ENCODE results near the gene TBX4. TPM values are rescaled to one million over a fixed set of nuclear protein-coding genes. Genes with fewer than 3 reads are reported as not detected.

The TBX4 gene
- total and polyA plus RNA-seq, 2 experiments from 2014 or later = not detected

GRCh38 chr17:61465550-61466237 lies 13.5 kb downstream of the TBX4 start:
- no peaks in the 10 kb centered on the region; the same call in 2 of the 3 replicates for H3K36me3 Mint-ChIP-seq (ENCODE audit: low read depth)
- H3K4me1 ChIP-seq (ENCODE audit: insufficient read depth) = peaks cover 32% of the 10 kb centered on the region
- H3F3A ChIP-seq (replicated peaks; ENCODE audit: low read depth) = 0 out of 2 replicates have a peak, but pooled peaks cover 5% of the 10 kb centered on the region
- TF ChIP-seq JUNB (IDR thresholded peaks at IDR 0.05; ENCODE audit: unreplicated experiment) = no peak
- no peak for TF ChIP-seq CTCF (conservative IDR thresholded peaks at IDR 0.05; ENCODE audit: low read depth in 2 of 2)
- no peak for TF ChIP-seq REST (IDR thresholded peaks at IDR 0.05; ENCODE audit: unreplicated experiment)
- TF ChIP-seq EZH2phosphoT487 (IDR thresholded peaks at IDR 0.05; ENCODE audit: unreplicated experiment) = no peak
- no peak for TF ChIP-seq ZNF462 (CRISPR knock-in tag; IDR thresholded peaks at IDR 0.05)
- TF ChIP-seq ETS1 (IDR thresholded peaks at IDR 0.05) = no peak
- TF ChIP-seq CREB1 (CRISPR knock-in tag; IDR thresholded peaks at IDR 0.05; ENCODE audit: low read depth) = no peak
- TF ChIP-seq ZNF114 (CRISPR knock-in tag; IDR thresholded peaks at IDR 0.05) = no peak
- no peak for TF ChIP-seq ZNF331 (CRISPR knock-in tag; IDR thresholded peaks at IDR 0.05; ENCODE audit: low read depth)
- TF ChIP-seq POLR2AphosphoS5 (IDR thresholded peaks at IDR 0.05; ENCODE audit: low read depth) = no peak
- no peak for TF ChIP-seq EZH2 (IDR thresholded peaks at IDR 0.05; ENCODE audit: low read depth, unreplicated experiment)
- DNase-seq (ENCODE audit: low spot score) (no peak), ATAC-seq (no peak)
- peaks cover 83% of the 10 kb centered on the region for H3K27me3 Mint-ChIP-seq (ENCODE audit: insufficient read depth, low read depth, poor library complexity)
- no peak overlapping the region for H3K27ac ChIP-seq (ENCODE audit: low read depth)
- peaks cover 35% of the 10 kb centered on the region for H3K4me1 Mint-ChIP-seq
- H3K4me2 ChIP-seq = no peak overlapping the region
- peaks cover 2% of the 10 kb centered on the region; the same call in 1 of the 2 replicates for H3K36me3 ChIP-seq (ENCODE audit: insufficient read depth)
- peaks cover 4% of the 10 kb centered on the region; the same call in 1 of the 2 replicates for H4K20me1 ChIP-seq (replicated peaks; ENCODE audit: insufficient read depth)
- H3K4me3 ChIP-seq = no peak overlapping the region
- H3K27me3 ChIP-seq (ENCODE audit: insufficient read depth) = peaks cover 90% of the 10 kb centered on the region
- H3K9me3 Mint-ChIP-seq = no peaks in the 10 kb centered on the region
- no peak overlapping the region for H3K4me3 Mint-ChIP-seq
- H3K27ac Mint-ChIP-seq = no peak overlapping the region
- no peaks in the 10 kb centered on the region for H3K9me2 ChIP-seq (ENCODE audit: insufficient read depth)
- H2AFZ ChIP-seq = no peak overlapping the region
- no peaks in the 10 kb centered on the region for H3K79me2 ChIP-seq (replicated peaks; ENCODE audit: insufficient read depth)

Data from GM23338 (cell line).